Measurements from ENCODE around the gene CFAP53.

CFAP53 gene

DNA sequence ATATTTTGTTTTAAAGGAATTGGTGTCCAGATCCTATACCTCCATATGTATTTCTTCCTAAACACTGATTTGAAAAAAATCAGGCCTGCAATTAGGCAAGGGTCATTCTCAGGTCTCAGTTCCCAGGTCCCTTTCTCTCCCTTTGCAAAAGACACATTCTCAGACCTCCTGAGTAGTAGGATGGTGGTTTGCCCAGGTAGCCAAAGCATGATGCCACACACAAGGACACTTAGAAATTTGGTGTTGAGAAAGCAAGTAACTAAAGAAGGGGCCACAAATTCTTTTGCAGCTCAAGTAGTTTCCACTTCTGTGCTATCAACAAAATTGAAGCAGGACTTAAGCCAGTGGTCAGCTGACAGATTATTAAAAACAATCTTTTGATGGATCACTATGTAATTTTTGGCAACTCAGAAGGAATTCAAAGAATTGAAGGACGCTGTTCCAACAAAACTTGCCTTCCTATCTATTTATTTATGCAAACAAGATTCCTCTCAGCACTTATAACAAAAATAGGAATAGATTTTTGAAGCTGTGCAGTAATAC is 64.7 kb downstream of the CFAP53 start:
- no peaks in the 10 kb centered on the region for H4K20me1 ChIP-seq (ENCODE audit: insufficient read depth, low read length)
- no peak for DNase-seq
- H3K27me3 ChIP-seq (replicated peaks; ENCODE audit: insufficient read depth, low read length), result no peaks in the 10 kb centered on the region
- H3K9me3 ChIP-seq (replicated peaks; ENCODE audit: insufficient read depth, low read length), result no peaks in the 10 kb centered on the region
- H3K79me2 ChIP-seq (ENCODE audit: low read length), result no peaks in the 10 kb centered on the region
- H2AFZ ChIP-seq (ENCODE audit: low read length), result no peak overlapping the region
- no peaks in the 10 kb centered on the region for H3F3A ChIP-seq (ENCODE audit: insufficient read depth, low read length)
- H3K9ac ChIP-seq (ENCODE audit: low read length), result no peak overlapping the region
- no peak for TF ChIP-seq EZH2 (optimal IDR thresholded peaks at IDR 0.05; ENCODE audit: low read depth, low read length)
- no peak overlapping the region for H3K4me3 ChIP-seq (ENCODE audit: low read length)
- H3K4me1 ChIP-seq (ENCODE audit: low read length), result no peaks in the 10 kb centered on the region
- H3K27ac ChIP-seq (ENCODE audit: low read length), result no peak overlapping the region
- H3K4me2 ChIP-seq (ENCODE audit: low read depth, low read length), result no peak overlapping the region
- H3K9me2 ChIP-seq (replicated peaks; ENCODE audit: insufficient read depth, low read length), result no peaks in the 10 kb centered on the region
- no peaks in the 10 kb centered on the region for H3K36me3 ChIP-seq (replicated peaks; ENCODE audit: insufficient read depth, low read length)

DNA sequence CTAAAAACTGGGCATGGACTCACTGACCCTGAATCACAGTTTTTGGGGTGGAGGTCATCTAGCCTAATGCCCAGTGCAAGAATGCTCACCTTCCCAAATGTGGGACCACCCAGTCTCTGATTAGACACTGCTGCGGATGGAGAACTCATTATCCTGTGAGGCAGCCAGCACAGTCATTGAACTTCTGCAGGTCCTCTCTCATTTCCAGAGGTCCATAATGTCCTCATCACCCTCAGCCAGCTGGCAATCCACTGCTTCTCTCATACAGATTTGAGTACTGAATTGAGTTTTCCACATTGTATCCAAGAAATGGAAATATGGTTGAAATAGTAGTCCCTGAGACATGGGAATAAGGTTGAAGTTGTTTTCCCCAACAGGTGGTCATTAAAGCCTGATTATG is 66.4 kb downstream of the CFAP53 start:
- Histone ChIP-seq H3K27me3 (replicated peaks; ENCODE audit: insufficient read depth, low read length) (0 out of 2 replicates have a peak, but pooled peaks cover 5% of the 10 kb centered on the region), H3K9ac (ENCODE audit: low read length) (no peak overlapping the region), H2AFZ (ENCODE audit: low read length) (no peak overlapping the region), H3K4me2 (ENCODE audit: low read depth, low read length) (no peak overlapping the region), H4K20me1 (ENCODE audit: insufficient read depth, low read length) (no peaks in the 10 kb centered on the region), H3K9me3 (replicated peaks; ENCODE audit: insufficient read depth, low read length) (no peaks in the 10 kb centered on the region), H3K4me3 (ENCODE audit: low read length) (no peak overlapping the region), H3K27ac (ENCODE audit: low read length) (no peak overlapping the region), H3F3A (ENCODE audit: insufficient read depth, low read length) (no peaks in the 10 kb centered on the region), H3K79me2 (ENCODE audit: low read length) (no peaks in the 10 kb centered on the region), H3K36me3 (replicated peaks; ENCODE audit: insufficient read depth, low read length) (no peaks in the 10 kb centered on the region), H3K4me1 (ENCODE audit: low read length) (no peaks in the 10 kb centered on the region), H3K9me2 (replicated peaks; ENCODE audit: insufficient read depth, low read length) (no peaks in the 10 kb centered on the region)
- DNase-seq, result no peak
- no peak for TF ChIP-seq EZH2phosphoT487 (IDR thresholded peaks at IDR 0.05; ENCODE audit: low read length)
- TF ChIP-seq EZH2 (optimal IDR thresholded peaks at IDR 0.05; ENCODE audit: low read depth, low read length), result no peak
- TF ChIP-seq, protein P1, sequence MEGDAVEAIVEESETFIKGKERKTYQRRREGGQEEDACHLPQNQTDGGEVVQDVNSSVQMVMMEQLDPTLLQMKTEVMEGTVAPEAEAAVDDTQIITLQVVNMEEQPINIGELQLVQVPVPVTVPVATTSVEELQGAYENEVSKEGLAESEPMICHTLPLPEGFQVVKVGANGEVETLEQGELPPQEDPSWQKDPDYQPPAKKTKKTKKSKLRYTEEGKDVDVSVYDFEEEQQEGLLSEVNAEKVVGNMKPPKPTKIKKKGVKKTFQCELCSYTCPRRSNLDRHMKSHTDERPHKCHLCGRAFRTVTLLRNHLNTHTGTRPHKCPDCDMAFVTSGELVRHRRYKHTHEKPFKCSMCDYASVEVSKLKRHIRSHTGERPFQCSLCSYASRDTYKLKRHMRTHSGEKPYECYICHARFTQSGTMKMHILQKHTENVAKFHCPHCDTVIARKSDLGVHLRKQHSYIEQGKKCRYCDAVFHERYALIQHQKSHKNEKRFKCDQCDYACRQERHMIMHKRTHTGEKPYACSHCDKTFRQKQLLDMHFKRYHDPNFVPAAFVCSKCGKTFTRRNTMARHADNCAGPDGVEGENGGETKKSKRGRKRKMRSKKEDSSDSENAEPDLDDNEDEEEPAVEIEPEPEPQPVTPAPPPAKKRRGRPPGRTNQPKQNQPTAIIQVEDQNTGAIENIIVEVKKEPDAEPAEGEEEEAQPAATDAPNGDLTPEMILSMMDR (IDR thresholded peaks at IDR 0.05; ENCODE audit: low read length), result no peak

DNA sequence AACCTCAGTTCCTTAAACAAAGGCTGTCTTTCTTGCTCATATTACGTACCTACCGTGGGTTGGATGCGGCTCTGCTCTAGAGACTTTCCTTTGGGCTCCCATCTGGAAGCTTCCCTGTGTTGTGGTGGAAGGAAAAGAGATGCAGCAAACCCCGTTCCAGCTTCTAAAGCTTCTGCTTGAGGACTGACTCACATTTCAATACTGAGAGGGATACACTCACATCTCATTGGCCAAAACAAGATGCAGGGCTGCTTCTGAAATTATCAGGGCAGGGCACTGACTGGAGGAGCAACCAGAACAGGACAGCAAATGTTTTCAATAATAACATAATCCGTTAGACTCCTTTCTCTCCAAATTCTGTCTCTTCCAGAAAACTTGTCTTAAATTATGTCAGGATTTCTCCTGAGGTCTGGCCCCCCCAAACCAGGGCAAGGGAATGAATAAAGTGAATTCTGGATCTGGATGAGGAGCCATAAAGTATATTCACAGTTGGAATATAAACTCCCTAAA is 66.9 kb downstream of the CFAP53 start:
- Histone ChIP-seq H3K9me2 (replicated peaks; ENCODE audit: insufficient read depth, low read length) (no peaks in the 10 kb centered on the region), H3K9ac (ENCODE audit: low read length) (no peak overlapping the region), H3K27me3 (replicated peaks; ENCODE audit: insufficient read depth, low read length) (0 out of 2 replicates have a peak, but pooled peaks cover 5% of the 10 kb centered on the region), H3F3A (ENCODE audit: insufficient read depth, low read length) (no peaks in the 10 kb centered on the region), H3K4me3 (ENCODE audit: low read length) (no peak overlapping the region), H3K27ac (ENCODE audit: low read length) (no peak overlapping the region), H4K20me1 (ENCODE audit: insufficient read depth, low read length) (no peaks in the 10 kb centered on the region), H3K79me2 (ENCODE audit: low read length) (peaks cover under 1% of the 10 kb centered on the region; the same call in 1 of the 2 replicates), H2AFZ (ENCODE audit: low read length) (no peak overlapping the region), H3K4me1 (ENCODE audit: low read length) (no peaks in the 10 kb centered on the region), H3K4me2 (ENCODE audit: low read depth, low read length) (no peak overlapping the region), H3K36me3 (replicated peaks; ENCODE audit: insufficient read depth, low read length) (no peaks in the 10 kb centered on the region), H3K9me3 (replicated peaks; ENCODE audit: insufficient read depth, low read length) (no peaks in the 10 kb centered on the region)
- no peak for DNase-seq
- TF ChIP-seq, protein P1 (IDR thresholded peaks at IDR 0.05; ENCODE audit: low read length), result no peak
- TF ChIP-seq EZH2 (optimal IDR thresholded peaks at IDR 0.05; ENCODE audit: low read depth, low read length) (no peak), EZH2phosphoT487 (IDR thresholded peaks at IDR 0.05; ENCODE audit: low read length) (no peak)

DNA sequence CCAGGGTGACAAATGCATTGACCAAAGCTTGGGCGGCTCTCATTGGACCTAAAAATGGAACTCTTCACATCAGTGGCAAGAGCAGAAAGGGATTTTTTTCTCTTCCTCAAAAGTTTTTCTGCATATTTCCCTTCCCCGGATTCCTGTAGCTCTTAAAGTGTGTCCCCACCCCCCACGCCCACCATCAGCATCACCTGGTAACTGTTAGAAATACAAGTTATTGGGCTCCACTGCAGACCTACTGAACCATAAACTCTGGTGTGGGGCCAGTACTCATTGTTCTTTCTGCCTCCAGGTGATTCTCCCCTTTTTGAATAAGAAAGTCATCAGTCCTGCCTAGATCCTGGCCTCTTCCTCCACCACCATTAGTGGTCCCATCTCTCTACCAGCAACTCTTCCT is 70.0 kb downstream of the CFAP53 start:
- H3K9me2 ChIP-seq (replicated peaks; ENCODE audit: insufficient read depth, low read length), result no peaks in the 10 kb centered on the region
- 0 out of 2 replicates have a peak, but pooled peaks cover 5% of the 10 kb centered on the region for H3K27me3 ChIP-seq (replicated peaks; ENCODE audit: insufficient read depth, low read length)
- no peak overlapping the region for H2AFZ ChIP-seq (ENCODE audit: low read length)
- no peak overlapping the region for H3K27ac ChIP-seq (ENCODE audit: low read length)
- no peak overlapping the region for H3K4me3 ChIP-seq (ENCODE audit: low read length)
- H3K4me2 ChIP-seq (ENCODE audit: low read depth, low read length), result no peak overlapping the region
- no peak for TF ChIP-seq EZH2 (optimal IDR thresholded peaks at IDR 0.05; ENCODE audit: low read depth, low read length)
- TF ChIP-seq, protein P1 (IDR thresholded peaks at IDR 0.05; ENCODE audit: low read length), result no peak
- no peak for TF ChIP-seq EZH2phosphoT487 (IDR thresholded peaks at IDR 0.05; ENCODE audit: low read length)
- H3K36me3 ChIP-seq (replicated peaks; ENCODE audit: insufficient read depth, low read length), result no peaks in the 10 kb centered on the region
- peaks cover 32% of the 10 kb centered on the region for H3K79me2 ChIP-seq (ENCODE audit: low read length)
- H3K9me3 ChIP-seq (replicated peaks; ENCODE audit: insufficient read depth, low read length), result no peaks in the 10 kb centered on the region
- no peaks in the 10 kb centered on the region for H3F3A ChIP-seq (ENCODE audit: insufficient read depth, low read length)
- DNase-seq, result no peak
- H4K20me1 ChIP-seq (ENCODE audit: insufficient read depth, low read length), result no peaks in the 10 kb centered on the region
- H3K9ac ChIP-seq (ENCODE audit: low read length), result no peak overlapping the region
- peaks cover 10% of the 10 kb centered on the region for H3K4me1 ChIP-seq (ENCODE audit: low read length)
